Naive B cell (primary cell): Measurements from ENCODE around the gene RGS6. TPM values are rescaled to one million over a fixed set of nuclear protein-coding genes. Genes with fewer than 3 reads are reported as not detected.

ENCODE experiments used
- ATAC-seq, 2 donors: fragments of 150-1000 bp; cut with Tn5 transposase; 2 replicates each; pipeline ENCODE4 v1.10.0; 2021; ENCODE audit warnings: low read depth in 2 of 2, mild to moderate bottlenecking in 2 of 2, moderate library complexity in 2 of 2
- DNase-seq: peaks from one replicate; pipeline ENCODE4 v3.0.0; 2022
- H3K27ac Mint-ChIP-seq, 6 donors: one replicate each; pipeline ENCODE4 v1.8.0; 2020 to 2022; ENCODE audit warnings: mild to moderate bottlenecking in 6 of 6, mixed read lengths in 6 of 6, moderate library complexity in 5 of 6, inconsistent platforms in 2 of 6
- H3K27me3 Mint-ChIP-seq, 3 donors: one replicate each; pipeline ENCODE4 v1.8.0; 2021 to 2022; ENCODE audit warnings: mixed read lengths in 3 of 3, mild to moderate bottlenecking in 1 of 3
- H3K36me3 Mint-ChIP-seq, 2 donors: one replicate each; pipeline ENCODE4 v1.8.0; 2020 to 2022; ENCODE audit warnings: mixed read lengths in 2 of 2, inconsistent platforms in 1 of 2, mild to moderate bottlenecking in 1 of 2
- H3K4me1 Mint-ChIP-seq, 3 donors: one replicate each; pipeline ENCODE4 v1.8.0; 2020 to 2022; ENCODE audit warnings: mixed read lengths in 3 of 3, inconsistent platforms in 1 of 3, mild to moderate bottlenecking in 1 of 3, moderate library complexity in 1 of 3
- H3K4me3 Mint-ChIP-seq, 8 donors: one replicate each; pipeline ENCODE4 v1.8.0; 2020 to 2022; ENCODE audit warnings: mild to moderate bottlenecking in 8 of 8, mixed read lengths in 8 of 8, moderate library complexity in 8 of 8, inconsistent platforms in 2 of 8
- H3K9me3 Mint-ChIP-seq, 7 donors: one replicate each; pipeline ENCODE4 v1.8.0; 2020 to 2022; ENCODE audit warnings: mixed read lengths in 7 of 7, mild to moderate bottlenecking in 5 of 7, inconsistent platforms in 2 of 7, moderate library complexity in 1 of 7
- polyA plus RNA-seq, 6 donors: library from polyadenylated mRNA; unstranded; fragments of 300-500 nt; fragmentation: Illumina TruSeq; gene quantifications; one replicate each; pipeline ENCODE4 v1.2.3, GENCODE V29; 2021; ENCODE audit warnings: low read depth in 6 of 6

The RGS6 gene
- polyA plus RNA-seq, 6 donors from 2014 or later: 0.06 to 0.28 (median 0.20) TPM; not detected in 2

DNA sequence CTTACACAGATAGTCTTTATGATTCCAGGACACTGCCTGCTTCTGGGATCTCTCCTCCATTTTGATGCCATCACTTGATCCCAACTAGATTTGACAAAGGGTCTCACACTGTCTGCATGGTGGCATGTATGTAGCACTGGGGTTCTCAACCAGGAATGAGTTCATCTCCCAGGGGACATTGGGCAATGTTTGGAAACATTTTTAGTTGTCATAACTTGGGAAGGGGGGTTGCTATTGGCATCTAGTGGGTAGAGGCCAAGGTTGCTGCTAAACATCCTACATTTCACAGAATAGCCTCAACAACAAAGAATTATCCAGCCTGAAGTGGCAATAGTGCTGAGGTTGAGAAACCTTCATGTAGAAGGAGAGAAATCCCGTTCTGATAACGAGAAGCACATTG lies 585.5 kb downstream of the RGS6 start:
- Mint-ChIP-seq H3K4me3 (peak overlapping the region in 4 of 8 donors; percentile 44 to 90 (median 86)), H3K9me3 (peaks cover 4 to 29% (median 21%) of the 10 kb centered on the region in 7 donors), H3K27ac (peak overlapping the region in 5 of 6 donors; percentile 62 to 99 (median 83)), H3K36me3 (peaks cover 14 to 23% of the 10 kb centered on the region in 2 donors), H3K4me1 (peaks cover 61 to 75% (median 65%) of the 10 kb centered on the region in 3 donors), H3K27me3 (no peaks in the 10 kb centered on the region)
- ATAC-seq (no peak), DNase-seq (no peak)

- ATAC-seq: peak; percentile 80 to 81
These were observed 586.7 kb downstream of the RGS6 start for GRCh38 chr14:72518809-72519377.

GRCh38 chr14:72519543-72519942 lies 587.3 kb downstream of the RGS6 start:
- Mint-ChIP-seq H3K4me1 (peaks cover 69 to 84% (median 83%) of the 10 kb centered on the region in 3 donors), H3K36me3 (peaks cover 14 to 23% of the 10 kb centered on the region in 2 donors), H3K4me3 (peak overlapping the region; percentile 44 to 90 (median 84)), H3K27ac (peak overlapping the region; percentile 67 to 99 (median 96)), H3K9me3 (peaks cover 4 to 29% (median 21%) of the 10 kb centered on the region in 7 donors), H3K27me3 (no peaks in the 10 kb centered on the region)
- peak; percentile 18 to 37 for ATAC-seq
- no peak for DNase-seq

More at GRCh38 chr14:72518809-72519377, 586.7 kb downstream of the RGS6 start:
- peak overlapping the region; percentile 44 to 90 (median 84) for H3K4me3 Mint-ChIP-seq
- H3K27ac Mint-ChIP-seq: peak overlapping the region; percentile 67 to 99 (median 96)
- peaks cover 67 to 83% (median 77%) of the 10 kb centered on the region in 3 donors for H3K4me1 Mint-ChIP-seq
- no peaks in the 10 kb centered on the region for H3K27me3 Mint-ChIP-seq
- H3K36me3 Mint-ChIP-seq: peaks cover 14 to 23% of the 10 kb centered on the region in 2 donors
- DNase-seq: peak; percentile 76
- H3K9me3 Mint-ChIP-seq: peaks cover 4 to 29% (median 21%) of the 10 kb centered on the region in 7 donors

DNA sequence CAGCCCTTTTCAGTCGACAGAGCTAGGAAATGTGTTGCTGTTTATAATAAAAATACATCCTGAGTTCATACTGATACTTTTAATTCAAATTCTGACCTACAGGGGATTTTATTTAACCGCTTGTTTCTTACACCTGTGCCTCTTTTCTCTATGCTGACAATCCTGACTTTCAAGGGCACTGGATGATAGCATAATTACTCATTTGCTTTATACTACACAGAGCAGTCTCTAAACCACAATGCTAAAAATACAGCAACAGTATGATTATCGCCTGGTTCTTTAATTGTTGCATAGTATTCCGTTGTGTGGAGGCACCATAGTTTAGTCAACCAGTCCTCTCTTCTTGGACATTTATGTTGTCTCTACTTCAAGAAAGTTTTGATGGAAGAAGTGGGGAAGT lies 588.8 kb downstream of the RGS6 start:
- H3K27me3 Mint-ChIP-seq: no peaks in the 10 kb centered on the region
- no peak for ATAC-seq
- no peak for DNase-seq
- H3K4me3 Mint-ChIP-seq: peak overlapping the region in 4 of 8 donors; percentile 26 to 78 (median 54)
- H3K36me3 Mint-ChIP-seq: peaks cover 14 to 23% of the 10 kb centered on the region in 2 donors
- peaks cover 79 to 99% (median 96%) of the 10 kb centered on the region in 3 donors for H3K4me1 Mint-ChIP-seq
- peak overlapping the region in 1 of 6 donors; percentile 83 for H3K27ac Mint-ChIP-seq
- H3K9me3 Mint-ChIP-seq: peaks cover 4 to 29% (median 21%) of the 10 kb centered on the region in 7 donors

DNA sequence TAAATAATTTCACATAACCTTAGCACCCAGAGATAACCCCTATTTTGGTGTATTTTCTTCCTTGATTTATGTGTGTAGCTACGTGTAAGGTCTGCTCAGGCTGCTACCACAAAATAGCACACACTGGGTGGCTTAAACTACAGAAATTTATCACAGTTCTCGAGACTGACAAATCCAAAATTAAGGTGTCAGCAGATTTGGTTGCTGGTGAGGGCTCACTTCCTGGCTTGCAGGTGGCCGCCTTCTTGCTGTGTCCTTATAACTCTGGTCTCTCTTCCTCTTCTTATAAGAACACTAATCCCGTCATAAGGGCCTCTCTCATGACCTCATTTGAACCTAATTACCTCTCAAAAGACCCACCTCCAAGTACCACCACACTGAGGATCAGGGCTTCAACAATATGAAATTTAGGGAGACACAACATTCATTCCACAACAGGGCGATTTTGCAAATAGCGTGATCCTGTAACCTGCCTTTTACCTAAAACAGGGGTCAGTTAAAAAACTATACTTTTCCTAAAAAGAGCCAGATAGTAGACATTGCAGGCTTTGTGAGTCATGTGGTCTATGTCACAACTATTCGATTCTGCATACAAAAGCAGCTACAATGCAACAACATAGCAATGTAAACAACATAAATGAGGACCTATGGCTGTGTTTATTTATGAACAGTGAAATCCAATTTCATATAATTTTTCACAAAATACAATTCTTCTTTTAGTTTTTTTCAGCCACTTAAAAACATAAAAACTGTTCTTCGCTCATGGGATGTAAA lies 589.9 kb downstream of the RGS6 start:
- Mint-ChIP-seq H3K27ac (peak overlapping the region; percentile 7 to 95 (median 36)), H3K9me3 (peaks cover 4 to 29% (median 21%) of the 10 kb centered on the region in 7 donors), H3K36me3 (peaks cover 14 to 23% of the 10 kb centered on the region in 2 donors), H3K27me3 (no peaks in the 10 kb centered on the region), H3K4me3 (peak overlapping the region in 6 of 8 donors; percentile 19 to 78 (median 55)), H3K4me1 (peaks cover 78 to 97% (median 91%) of the 10 kb centered on the region in 3 donors)
- DNase-seq: no peak
- no peak for ATAC-seq

- Mint-ChIP-seq H3K9me3 (peaks cover 4 to 29% (median 21%) of the 10 kb centered on the region in 7 donors), H3K4me1 (peaks cover 77 to 97% (median 91%) of the 10 kb centered on the region in 3 donors), H3K27me3 (no peaks in the 10 kb centered on the region), H3K4me3 (peak overlapping the region in 2 of 8 donors; percentile 15 to 60), H3K27ac (peak overlapping the region in 1 of 6 donors; percentile 6), H3K36me3 (peaks cover 14 to 23% of the 10 kb centered on the region in 2 donors)
- no peak for ATAC-seq
- no peak for DNase-seq
These were observed 590.6 kb downstream of the RGS6 start for GRCh38 chr14:72522847-72523246.

GRCh38 chr14:72523424-72524294 lies 591.4 kb downstream of the RGS6 start:
- DNase-seq (no peak), ATAC-seq (no peak)
- peaks cover 4 to 29% (median 21%) of the 10 kb centered on the region in 7 donors for H3K9me3 Mint-ChIP-seq
- peaks cover 76 to 97% (median 91%) of the 10 kb centered on the region in 3 donors for H3K4me1 Mint-ChIP-seq
- H3K4me3 Mint-ChIP-seq: peak overlapping the region in 1 of 8 donors; percentile 33
- no peaks in the 10 kb centered on the region for H3K27me3 Mint-ChIP-seq
- peaks cover 14 to 23% of the 10 kb centered on the region in 2 donors for H3K36me3 Mint-ChIP-seq
- peak overlapping the region in 3 of 6 donors; percentile 6 to 69 (median 58) for H3K27ac Mint-ChIP-seq

DNA sequence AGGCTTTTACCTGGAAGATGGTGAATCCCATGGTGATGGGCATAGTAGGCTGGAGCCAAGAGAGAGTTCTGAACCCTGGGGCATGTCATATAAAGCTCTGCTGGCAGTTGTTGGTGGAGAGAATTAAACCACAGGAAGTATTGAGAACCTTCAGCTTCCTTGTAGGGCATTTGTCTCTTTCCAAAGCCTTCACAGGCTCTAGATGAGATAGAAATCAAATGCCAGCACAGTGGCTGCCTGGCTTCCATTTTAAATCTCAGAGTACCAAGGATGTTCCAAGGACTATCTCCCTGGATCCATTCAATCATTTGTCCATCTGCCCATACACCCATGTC lies 592.0 kb downstream of the RGS6 start:
- H3K27ac Mint-ChIP-seq: peak overlapping the region in 1 of 6 donors; percentile 58
- DNase-seq (no peak), ATAC-seq (no peak)
- H3K36me3 Mint-ChIP-seq: peaks cover 14 to 23% of the 10 kb centered on the region in 2 donors
- no peaks in the 10 kb centered on the region for H3K27me3 Mint-ChIP-seq
- H3K4me3 Mint-ChIP-seq: peak overlapping the region in 1 of 8 donors; percentile 54
- peaks cover 4 to 29% (median 21%) of the 10 kb centered on the region in 7 donors for H3K9me3 Mint-ChIP-seq
- peaks cover 77 to 95% (median 91%) of the 10 kb centered on the region in 3 donors for H3K4me1 Mint-ChIP-seq

- H3K36me3 Mint-ChIP-seq: peaks cover 14 to 22% of the 10 kb centered on the region in 2 donors
- ATAC-seq (no peak), DNase-seq (no peak)
- peaks cover 4 to 21% (median 16%) of the 10 kb centered on the region in 7 donors for H3K9me3 Mint-ChIP-seq
- H3K27me3 Mint-ChIP-seq: no peaks in the 10 kb centered on the region
- H3K27ac Mint-ChIP-seq: peak overlapping the region in 2 of 6 donors; percentile 8 to 58
- peaks cover 70 to 90% (median 88%) of the 10 kb centered on the region in 3 donors for H3K4me1 Mint-ChIP-seq
- H3K4me3 Mint-ChIP-seq: peak overlapping the region in 4 of 8 donors; percentile 0 to 49 (median 18)
These were observed 593.1 kb downstream of the RGS6 start for GRCh38 chr14:72525087-72525915.

GRCh38 chr14:72527591-72527990 lies 595.4 kb downstream of the RGS6 start:
- DNase-seq (no peak), ATAC-seq (no peak)
- Mint-ChIP-seq H3K27ac (peak overlapping the region in 2 of 6 donors; percentile 54 to 90), H3K9me3 (peaks cover 3 to 7% (median 4%) of the 10 kb centered on the region in 7 donors), H3K4me1 (peaks cover 59 to 87% (median 75%) of the 10 kb centered on the region in 3 donors), H3K4me3 (peak overlapping the region in 1 of 8 donors; percentile 36), H3K27me3 (no peaks in the 10 kb centered on the region), H3K36me3 (peaks cover 0 to 9% of the 10 kb centered on the region in 2 donors)

- ATAC-seq (no peak), DNase-seq (no peak)
- H3K4me1 Mint-ChIP-seq: peaks cover 53 to 80% (median 69%) of the 10 kb centered on the region in 3 donors
- H3K9me3 Mint-ChIP-seq: peaks cover 3 to 14% (median 8%) of the 10 kb centered on the region in 7 donors
- H3K27ac Mint-ChIP-seq: peak overlapping the region in 2 of 6 donors; percentile 54 to 60
- H3K27me3 Mint-ChIP-seq: no peaks in the 10 kb centered on the region
- H3K36me3 Mint-ChIP-seq: peaks cover under 1 to 12% of the 10 kb centered on the region in 2 donors
- peak overlapping the region in 2 of 8 donors; percentile 13 to 18 for H3K4me3 Mint-ChIP-seq
These were observed 596.0 kb downstream of the RGS6 start for GRCh38 chr14:72528059-72528862.
